Kidney (tissue), 14 donors: ENCODE data around the gene NAV3. TPM values are rescaled to one million over a fixed set of nuclear protein-coding genes. Genes with fewer than 3 reads are reported as not detected.

ENCODE experiments used
- DNase-seq, 5 donors: peaks; one replicate each; pipeline ENCODE4 v3.0.0-alpha.2; 2013 to 2020
- FAIRE-seq: peaks from 2 replicates; lab custom pipeline; 2012; peaks lifted over from hg19 to GRCh38; lab: Jason Lieb, UNC
- H3K27ac ChIP-seq, 2 donors: one replicate each; pipeline ENCODE4 v1.7.0; 2013; ENCODE audit warnings: low read depth in 2 of 2, low read length in 2 of 2, inconsistent platforms in 1 of 2
- H3K27me3 ChIP-seq: one replicate; pipeline ENCODE4 v1.7.1; 2013; ENCODE audit warnings: low read length, inconsistent platforms; ENCODE audit not compliant: control insufficient read depth, insufficient read depth
- H3K36me3 ChIP-seq, 3 donors: one replicate each; pipeline versions ENCODE4 v1.7.0 to v1.7.1; 2013; ENCODE audit warnings: low read length in 3 of 3, control low read depth in 1 of 3, inconsistent platforms in 1 of 3; ENCODE audit not compliant: insufficient read depth in 3 of 3, control insufficient read depth in 2 of 3
- H3K4me1 ChIP-seq, 3 donors: one replicate each; pipeline versions ENCODE4 v1.7.0 to v1.7.1; 2013; ENCODE audit warnings: low read length in 3 of 3, inconsistent platforms in 1 of 3, low read depth in 1 of 3; ENCODE audit not compliant: control insufficient read depth in 2 of 3, insufficient read depth in 2 of 3
- H3K4me3 ChIP-seq, 3 donors: one replicate each; pipeline versions ENCODE4 v1.7.0 to v1.8.1; 2013; ENCODE audit warnings: low read length in 3 of 3, control low read depth in 1 of 3, inconsistent platforms in 1 of 3
- H3K9ac ChIP-seq, 3 donors: one replicate each; pipeline versions ENCODE4 v1.7.0 to v1.7.1; 2013; ENCODE audit warnings: low read length in 3 of 3, control low read depth in 1 of 3, inconsistent platforms in 1 of 3
- H3K9me3 ChIP-seq, 3 donors: one replicate each; pipeline versions ENCODE4 v1.7.0 to v1.7.1; 2013; ENCODE audit warnings: low read length in 3 of 3, control low read depth in 1 of 3, inconsistent platforms in 1 of 3; ENCODE audit not compliant: control insufficient read depth in 2 of 3, insufficient read depth in 1 of 3
- intact Hi-C: fragments of 100-400 bp; cut with DNase I; formaldehyde crosslinking; loops from one replicate; pipeline ENCODE4 v1.11.1; 2022
- polyA plus RNA-seq: library from polyadenylated mRNA; stranded (reverse); fragments of 350-450 nt; fragmentation: Illumina TruSeq; extraction: RNeasy Lipid Tissue Mini Kit (QIAGEN cat#74804); gene quantifications from one replicate; pipeline ENCODE4 v1.2.3, GENCODE V29; 2014; ENCODE audit warnings: low read depth, low replicate concordance; ENCODE audit not compliant: insufficient read depth
- total RNA-seq: library from RNA; stranded (reverse); fragmentation: NEBNext Ultra II Directional; extraction: Animal tissue kit (Norgen Biotek cat#: 25700); gene quantifications from one replicate; pipeline ENCODE4 v1.2.1, GENCODE V29; 2021
- TF ChIP-seq, protein P1 (sequence below): IDR thresholded peaks from 3 replicates; pipeline ENCODE4 v1.5.1; 2012; ENCODE audit warnings: mild to moderate bottlenecking, moderate library complexity, borderline replicate concordance; ENCODE audit not compliant: insufficient read depth; ENCODE audit errors: extremely low read depth
- donor health status: control.
- donor health status: control.
- donor health status: control.
- donor health status: control.
- donor health status: control.
- donor health status: DM: yes; HTN: yes; CAD: no.
- donor health status: Normal renal cell carcinoma (clear cell type).

The NAV3 gene
- total and polyA plus RNA-seq, 2 donors from 2014 or later: 0.34 to 4.5 TPM

DNA sequence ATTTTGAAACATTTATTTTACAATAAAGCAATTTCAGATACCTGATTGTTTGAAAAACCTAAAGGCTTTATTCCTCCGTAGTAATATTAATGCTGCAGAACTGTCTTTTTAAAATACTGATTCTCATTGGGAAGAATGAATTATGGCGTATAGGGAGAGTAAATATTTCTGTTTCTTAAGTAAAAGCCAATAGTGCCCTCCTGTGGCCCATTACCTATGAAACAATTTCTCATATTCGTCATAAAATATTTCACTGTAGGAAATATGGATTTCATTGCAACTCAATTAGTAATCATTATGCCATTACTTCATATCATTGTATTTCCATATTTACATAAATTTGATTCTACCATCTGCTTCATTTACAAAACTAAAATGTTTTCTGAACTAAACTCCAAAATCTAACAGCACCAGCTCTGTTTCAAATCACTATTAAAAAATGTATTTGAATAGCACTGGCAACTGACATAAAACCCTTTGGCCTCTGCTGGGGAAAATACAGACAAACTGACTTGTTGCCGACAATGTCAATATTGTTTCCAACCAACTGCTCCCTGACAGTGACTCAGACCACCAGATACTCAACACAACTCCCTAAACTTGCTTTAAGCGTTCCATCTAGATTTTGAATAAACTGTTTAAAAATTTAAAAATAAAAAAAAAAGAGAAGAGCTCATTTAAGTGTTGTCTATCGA lies 290.3 kb downstream of the NAV3 start:
- Histone ChIP-seq H3K9me3 (no peaks in the 10 kb centered on the region), H3K9ac (no peak overlapping the region), H3K27me3 (no peaks in the 10 kb centered on the region), H3K4me3 (no peak overlapping the region), H3K4me1 (no peaks in the 10 kb centered on the region), H3K27ac (no peak overlapping the region), H3K36me3 (no peaks in the 10 kb centered on the region)
- no peak for DNase-seq
- intact Hi-C loops: no loop called here
- FAIRE-seq: no peak
- TF ChIP-seq, protein P1, sequence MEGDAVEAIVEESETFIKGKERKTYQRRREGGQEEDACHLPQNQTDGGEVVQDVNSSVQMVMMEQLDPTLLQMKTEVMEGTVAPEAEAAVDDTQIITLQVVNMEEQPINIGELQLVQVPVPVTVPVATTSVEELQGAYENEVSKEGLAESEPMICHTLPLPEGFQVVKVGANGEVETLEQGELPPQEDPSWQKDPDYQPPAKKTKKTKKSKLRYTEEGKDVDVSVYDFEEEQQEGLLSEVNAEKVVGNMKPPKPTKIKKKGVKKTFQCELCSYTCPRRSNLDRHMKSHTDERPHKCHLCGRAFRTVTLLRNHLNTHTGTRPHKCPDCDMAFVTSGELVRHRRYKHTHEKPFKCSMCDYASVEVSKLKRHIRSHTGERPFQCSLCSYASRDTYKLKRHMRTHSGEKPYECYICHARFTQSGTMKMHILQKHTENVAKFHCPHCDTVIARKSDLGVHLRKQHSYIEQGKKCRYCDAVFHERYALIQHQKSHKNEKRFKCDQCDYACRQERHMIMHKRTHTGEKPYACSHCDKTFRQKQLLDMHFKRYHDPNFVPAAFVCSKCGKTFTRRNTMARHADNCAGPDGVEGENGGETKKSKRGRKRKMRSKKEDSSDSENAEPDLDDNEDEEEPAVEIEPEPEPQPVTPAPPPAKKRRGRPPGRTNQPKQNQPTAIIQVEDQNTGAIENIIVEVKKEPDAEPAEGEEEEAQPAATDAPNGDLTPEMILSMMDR: no peak

DNA sequence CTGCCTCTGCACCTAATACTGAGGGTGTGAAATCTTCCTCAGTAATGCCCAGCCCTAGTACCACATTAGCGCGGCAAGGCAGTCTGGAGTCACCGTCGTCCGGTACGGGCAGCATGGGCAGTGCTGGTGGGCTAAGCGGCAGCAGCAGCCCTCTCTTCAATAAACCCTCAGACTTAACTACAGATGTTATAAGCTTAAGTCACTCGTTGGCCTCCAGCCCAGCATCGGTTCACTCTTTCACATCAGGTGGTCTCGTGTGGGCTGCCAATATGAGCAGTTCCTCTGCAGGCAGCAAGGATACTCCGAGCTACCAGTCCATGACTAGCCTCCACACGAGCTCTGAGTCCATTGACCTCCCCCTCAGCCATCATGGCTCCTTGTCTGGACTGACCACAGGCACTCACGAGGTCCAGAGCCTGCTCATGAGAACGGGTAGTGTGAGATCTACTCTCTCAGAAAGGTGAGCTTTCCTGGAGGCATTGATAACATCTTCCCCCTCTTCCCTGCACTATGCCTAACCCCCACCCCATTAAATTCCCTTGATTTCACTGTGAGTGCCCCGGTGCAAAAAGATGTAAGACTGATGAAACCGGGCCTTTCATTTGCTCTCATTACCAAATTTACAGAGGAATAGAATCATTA lies 291.4 kb downstream of the NAV3 start:
- TF ChIP-seq, protein P1: no peak
- Histone ChIP-seq H3K9me3 (no peaks in the 10 kb centered on the region), H3K27ac (no peak overlapping the region), H3K4me1 (no peaks in the 10 kb centered on the region), H3K27me3 (no peaks in the 10 kb centered on the region), H3K36me3 (no peaks in the 10 kb centered on the region), H3K9ac (no peak overlapping the region), H3K4me3 (no peak overlapping the region)
- FAIRE-seq: no peak
- intact Hi-C loops: no loop called here
- DNase-seq: peak in 1 of 5 donors; percentile 45

DNA sequence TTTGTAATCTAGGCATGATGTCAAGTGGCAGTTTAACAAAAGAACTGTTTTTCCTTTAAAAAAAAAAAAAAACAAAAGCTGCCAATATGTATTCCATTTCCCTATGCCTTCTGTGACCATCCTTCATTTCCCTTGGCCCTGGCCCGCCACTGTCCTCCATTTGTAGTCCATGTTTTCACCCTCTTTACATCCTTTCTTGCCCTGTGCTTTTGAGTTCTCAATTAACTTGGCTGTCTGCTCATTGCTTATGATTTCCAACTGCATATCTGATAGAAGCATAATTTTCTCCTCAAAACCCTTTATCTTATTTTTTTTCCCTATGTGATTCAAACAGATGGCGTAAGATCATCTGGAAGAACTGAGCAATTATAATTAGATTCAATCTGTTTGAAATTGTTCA lies 297.5 kb downstream of the NAV3 start:
- no peaks in the 10 kb centered on the region for H3K9me3 ChIP-seq
- no peak for FAIRE-seq

More for the DNA sequence above, 297.5 kb downstream of the NAV3 start:
- TF ChIP-seq, protein P1: no peak
- H3K27me3 ChIP-seq: no peaks in the 10 kb centered on the region
- no peaks in the 10 kb centered on the region for H3K36me3 ChIP-seq
- H3K4me3 ChIP-seq: no peak overlapping the region
- no peak overlapping the region for H3K27ac ChIP-seq
- intact Hi-C loops: no loop called here
- no peak overlapping the region for H3K9ac ChIP-seq
- DNase-seq: no peak
- H3K4me1 ChIP-seq: no peaks in the 10 kb centered on the region
